Testis (tissue), 2 donors: Measurements from ENCODE around the gene INPP5A.

Experiments
- CTCF ChIP-seq, 3 experiments: fragments of 450-650 bp in 2 of 3; fragments of 200-600 bp in 1 of 3; sonication (generic) in 1 of 3; IDR thresholded peaks; one replicate each; pipeline ENCODE4 v1.5.1; 2016 to 2019; ENCODE audit warnings: antibody characterized with exemption in 3 of 3, mild to moderate bottlenecking in 2 of 3, moderate library complexity in 1 of 3
- POLR2A ChIP-seq: fragments of 450-650 bp; IDR thresholded peaks from one replicate; pipeline ENCODE4 v1.6.1; 2017; ENCODE audit warnings: antibody characterized with exemption, mild to moderate bottlenecking, moderate library complexity

DNA sequence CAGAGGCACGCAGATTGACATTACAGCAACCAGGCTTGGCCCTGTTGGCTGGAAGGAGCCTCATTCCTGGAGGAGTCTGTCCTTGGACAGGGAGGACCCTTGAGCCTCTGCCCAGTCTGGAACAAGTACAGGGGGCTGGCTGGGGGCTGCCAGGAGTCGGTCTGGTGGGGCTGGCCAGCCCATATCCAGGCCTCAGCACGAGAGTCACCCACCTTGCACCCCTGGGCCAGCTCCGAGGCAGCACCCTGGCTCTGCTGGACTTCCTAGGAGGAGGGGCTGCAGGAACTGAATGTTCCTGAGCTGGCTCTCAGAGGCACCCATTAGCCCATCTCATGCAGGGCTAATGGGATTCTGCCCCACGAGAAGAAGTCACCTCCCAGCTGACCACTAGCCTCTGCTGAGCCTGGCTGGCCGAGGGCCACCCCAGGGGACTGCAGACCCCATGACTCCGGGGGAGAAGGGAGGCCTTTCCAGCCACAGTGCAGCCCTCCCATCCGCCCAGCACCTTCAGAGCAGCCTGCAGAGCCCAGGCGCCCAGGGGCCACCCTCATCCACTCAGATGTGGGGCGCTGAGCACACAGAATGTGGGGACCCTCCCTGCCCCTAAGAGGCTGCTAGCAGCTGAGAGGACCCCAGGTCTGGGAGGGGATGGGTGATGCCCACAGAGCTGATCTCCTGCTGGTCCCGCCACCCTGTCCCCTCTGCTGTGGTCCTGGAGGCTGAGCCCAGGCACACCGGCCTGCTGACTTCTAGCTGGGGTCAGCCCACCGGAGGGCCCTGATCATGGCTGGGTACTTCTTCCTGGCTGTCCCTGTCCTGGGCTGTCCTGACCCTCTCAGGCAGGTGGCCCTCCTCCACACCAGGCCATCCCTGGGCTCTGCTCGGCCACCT, 14.8 kb upstream of the INPP5A start:
- no peak for TF ChIP-seq CTCF (IDR thresholded peaks at IDR 0.05)
- no peak for TF ChIP-seq POLR2A
